HG03342 (cell line): ENCODE results near the gene SDK1.

Source experiments
- ATAC-seq: cut with Tn5 transposase; IDR thresholded peaks from one replicate; pipeline ENCODE4 v1.9.1; 2021; ENCODE audit warnings: mild to moderate bottlenecking, moderate library complexity; ENCODE audit not compliant: unreplicated experiment

The SDK1 gene

DNA sequence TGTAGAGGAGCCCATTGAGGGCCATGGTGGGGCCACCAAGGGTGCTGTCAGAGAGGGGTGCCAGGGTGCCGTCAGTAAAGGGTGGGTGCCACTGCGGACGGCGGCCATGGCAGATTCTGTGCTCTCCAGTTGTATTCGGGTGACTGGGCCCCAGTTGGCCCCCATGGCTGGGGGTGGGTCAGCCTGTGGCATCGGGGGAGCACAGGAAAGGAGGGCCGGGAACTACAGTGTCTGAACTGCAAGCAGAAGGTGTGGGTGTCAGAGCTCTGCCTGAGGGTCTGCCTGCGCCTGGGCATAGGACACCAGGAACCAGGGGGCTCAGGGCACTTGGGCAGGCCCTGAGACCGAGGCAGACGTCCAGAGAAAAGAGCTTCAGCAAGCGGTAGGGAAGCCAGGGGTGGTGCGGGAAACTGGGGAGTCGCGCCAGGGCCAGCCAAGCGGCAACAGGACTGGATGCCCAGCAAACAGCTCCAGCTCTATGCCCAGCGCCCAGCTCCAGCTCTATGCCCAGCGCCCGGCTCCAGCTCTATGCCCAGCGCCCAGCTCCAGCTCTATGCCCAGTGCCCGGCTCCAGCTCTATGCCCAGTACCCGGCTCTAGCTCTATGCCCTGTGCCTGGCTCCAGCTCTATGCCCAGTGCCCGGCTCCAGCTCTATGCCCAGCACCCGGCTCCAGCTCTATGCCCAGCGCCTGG lies 878.8 kb downstream of the SDK1 start:
- no peak for ATAC-seq

DNA sequence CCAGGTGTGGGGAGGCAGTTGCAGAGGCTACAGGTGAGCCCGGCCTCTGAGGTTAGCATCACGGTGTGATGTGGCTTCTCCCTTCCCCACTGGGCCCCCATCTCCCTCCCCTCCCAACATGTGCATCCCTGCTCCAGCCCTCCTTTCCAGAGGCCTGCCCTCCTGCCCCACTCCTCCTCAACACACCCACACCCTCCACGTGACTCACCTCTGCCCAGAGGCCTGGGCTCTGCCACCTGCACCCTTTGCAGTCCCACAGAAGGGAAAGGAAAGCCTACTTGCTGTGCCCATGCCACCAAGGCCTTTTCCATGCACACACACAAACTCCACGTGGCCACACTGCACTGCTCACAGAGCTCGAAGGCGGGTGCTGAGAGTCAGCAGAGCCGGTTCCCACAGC lies 880.4 kb downstream of the SDK1 start:
- no peak for ATAC-seq

DNA sequence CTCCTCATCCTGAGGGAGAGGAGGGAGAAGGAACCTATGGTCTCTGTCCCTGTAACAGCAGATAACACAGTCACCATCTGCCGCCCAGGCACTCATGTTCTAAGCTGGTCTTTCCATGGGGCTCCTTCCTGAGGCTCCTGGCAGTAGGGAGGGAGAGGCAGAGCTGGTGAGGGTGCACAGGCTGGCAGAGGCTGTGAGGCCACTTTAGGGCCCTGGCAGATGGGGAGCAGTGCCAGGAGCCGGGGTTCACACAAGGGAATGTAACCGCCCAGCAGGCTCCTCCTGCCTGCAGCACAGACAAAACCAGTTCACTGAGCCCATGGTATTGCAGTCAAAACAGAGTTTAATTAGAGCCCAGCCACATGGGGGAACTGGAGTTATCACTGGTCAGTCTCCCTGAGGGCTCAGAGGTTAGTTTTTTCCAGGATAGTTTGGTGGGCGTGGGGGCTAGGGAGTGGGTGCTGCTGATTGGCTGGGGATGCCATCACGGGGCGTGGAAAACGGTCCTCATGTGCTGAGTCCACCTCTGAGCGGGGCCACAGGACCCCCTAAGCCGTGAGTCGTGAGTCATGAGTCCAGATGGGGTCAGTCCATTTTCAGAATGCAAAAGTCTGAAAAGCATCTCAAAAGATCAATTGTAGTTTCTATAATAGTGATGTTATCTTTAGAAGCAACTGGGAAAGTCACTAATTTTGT lies 881.7 kb downstream of the SDK1 start:
- ATAC-seq = no peak

DNA sequence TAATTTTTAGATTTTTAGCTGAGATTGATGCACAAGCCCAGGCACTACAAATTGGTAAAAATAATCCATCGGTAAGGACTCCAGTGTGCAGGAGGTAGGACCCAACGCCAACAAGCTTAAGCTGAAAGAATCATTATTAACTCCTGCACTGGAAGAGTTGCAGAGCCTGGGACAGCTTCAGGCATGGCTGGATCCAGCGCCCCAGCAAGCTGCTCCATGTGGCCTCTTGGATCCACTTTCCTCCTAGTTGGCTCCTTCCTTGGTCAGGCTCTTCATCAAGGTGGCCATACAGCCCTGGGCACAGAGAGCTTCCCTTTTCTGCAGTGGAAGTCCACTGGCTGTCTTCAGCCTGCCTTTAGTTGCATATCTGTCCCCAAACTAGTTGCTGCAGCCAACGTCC lies 883.6 kb downstream of the SDK1 start:
- no peak for ATAC-seq

DNA sequence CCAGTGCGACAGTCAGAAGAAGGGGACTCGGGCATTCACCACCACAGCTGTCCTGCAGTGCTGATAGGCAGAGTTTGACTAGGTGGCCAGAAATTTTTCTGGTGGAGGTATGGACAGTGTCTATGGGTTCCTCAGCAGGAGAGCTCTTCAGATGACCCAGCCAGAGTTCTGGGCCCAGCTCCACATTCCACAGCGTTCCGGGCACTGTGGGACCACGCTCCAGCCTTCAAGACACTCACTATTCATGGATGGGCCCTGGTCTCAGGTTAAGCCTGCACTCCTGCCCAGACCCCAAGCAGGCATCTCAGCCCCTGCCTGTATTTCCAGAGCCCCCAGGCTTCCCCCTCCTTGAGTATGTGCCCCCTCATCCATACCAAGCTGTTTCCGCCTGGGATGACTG lies 884.1 kb downstream of the SDK1 start:
- ATAC-seq = no peak

DNA sequence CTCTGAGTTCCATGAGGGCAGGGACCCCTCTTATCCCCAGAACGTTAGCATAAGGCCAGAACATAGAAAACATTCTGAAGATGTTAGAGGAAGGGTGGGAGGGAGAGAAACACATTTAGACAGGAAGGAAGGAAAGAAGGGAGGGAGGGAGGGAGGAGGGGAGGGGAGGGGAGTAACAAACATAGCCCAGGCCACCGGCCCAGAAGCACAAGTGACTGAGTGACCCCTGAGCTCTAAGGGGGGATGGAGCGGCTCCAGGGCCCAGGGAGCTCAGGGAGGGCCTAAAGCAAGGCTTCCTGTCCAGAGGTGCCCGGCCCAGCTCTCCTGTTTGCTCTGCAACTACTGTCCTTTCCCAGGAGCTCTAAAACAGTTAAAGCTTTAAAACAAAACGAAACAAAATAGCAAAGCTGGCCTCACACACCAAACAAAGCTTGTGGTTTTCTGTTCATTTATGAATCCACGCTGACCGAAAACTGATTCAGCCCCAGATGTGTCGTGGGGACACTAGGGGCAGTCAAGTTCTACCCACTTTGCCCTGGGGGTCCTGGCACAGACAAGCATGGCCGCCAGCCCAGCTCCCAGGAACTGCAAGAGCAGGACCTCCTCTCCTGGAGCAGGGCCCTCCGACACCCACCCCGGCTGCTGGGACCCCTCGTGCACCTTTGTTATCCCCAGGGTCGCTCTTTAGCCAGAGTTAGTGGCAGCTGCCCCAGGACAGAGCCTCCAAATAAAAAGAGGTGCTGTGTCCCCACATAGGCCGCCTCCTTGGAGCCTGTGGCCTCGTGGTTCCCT lies 884.9 kb downstream of the SDK1 start:
- ATAC-seq = no peak

DNA sequence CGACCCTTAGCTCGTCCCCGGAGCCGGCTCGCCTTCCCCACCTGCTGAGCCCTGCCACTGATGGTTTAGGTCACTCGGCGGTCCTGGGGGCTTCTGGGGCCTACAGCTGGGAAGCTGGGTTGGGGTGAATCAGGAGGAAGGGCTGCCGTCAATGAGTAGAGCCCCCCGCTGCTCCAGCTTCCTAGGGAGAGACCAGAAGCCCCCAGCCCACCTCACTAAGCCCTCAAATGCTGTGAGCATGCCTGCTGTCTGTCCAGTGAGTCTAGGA lies 885.4 kb downstream of the SDK1 start:
- no peak for ATAC-seq

DNA sequence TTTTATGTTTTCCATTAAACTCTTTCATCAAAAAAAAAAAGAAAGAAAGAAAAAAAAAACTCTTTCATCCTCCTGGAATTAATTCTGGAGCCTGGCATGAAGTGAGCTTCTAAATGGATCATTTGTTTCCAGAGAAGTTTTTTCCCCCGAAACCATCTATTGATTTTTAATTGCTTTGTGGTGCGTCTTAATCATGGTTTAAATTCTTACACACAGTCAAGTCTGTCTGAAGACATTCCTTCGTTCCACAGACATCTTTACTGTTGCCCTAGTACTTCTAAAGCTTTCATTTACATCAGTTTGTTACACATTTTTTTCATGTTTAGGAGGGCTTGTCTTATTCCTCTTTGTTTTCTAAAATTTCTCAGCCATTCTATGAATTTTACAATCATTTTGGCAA lies 887.6 kb downstream of the SDK1 start:
- no peak for ATAC-seq

DNA sequence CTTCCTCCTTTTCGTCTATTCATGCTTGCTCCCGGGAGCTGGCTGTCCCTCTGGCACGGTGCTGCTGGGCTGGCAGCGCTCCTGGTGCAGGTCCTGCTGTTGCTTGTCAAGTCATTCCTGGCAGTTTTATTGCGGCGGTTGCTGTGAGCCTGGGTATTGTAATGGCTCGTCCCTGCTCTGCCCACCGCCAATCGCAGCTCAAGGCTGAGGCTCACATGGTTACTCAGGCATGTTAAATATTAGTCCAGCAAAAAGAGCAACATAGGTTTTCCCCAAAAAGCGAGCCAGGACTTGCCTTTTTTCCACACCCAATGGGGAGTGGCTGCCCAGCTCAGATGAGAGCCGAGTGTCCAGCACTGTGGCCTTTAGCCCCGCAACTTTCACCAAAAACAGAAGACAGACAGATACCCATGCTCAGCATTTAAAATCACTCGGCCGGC lies 888.1 kb downstream of the SDK1 start:
- no peak for ATAC-seq

DNA sequence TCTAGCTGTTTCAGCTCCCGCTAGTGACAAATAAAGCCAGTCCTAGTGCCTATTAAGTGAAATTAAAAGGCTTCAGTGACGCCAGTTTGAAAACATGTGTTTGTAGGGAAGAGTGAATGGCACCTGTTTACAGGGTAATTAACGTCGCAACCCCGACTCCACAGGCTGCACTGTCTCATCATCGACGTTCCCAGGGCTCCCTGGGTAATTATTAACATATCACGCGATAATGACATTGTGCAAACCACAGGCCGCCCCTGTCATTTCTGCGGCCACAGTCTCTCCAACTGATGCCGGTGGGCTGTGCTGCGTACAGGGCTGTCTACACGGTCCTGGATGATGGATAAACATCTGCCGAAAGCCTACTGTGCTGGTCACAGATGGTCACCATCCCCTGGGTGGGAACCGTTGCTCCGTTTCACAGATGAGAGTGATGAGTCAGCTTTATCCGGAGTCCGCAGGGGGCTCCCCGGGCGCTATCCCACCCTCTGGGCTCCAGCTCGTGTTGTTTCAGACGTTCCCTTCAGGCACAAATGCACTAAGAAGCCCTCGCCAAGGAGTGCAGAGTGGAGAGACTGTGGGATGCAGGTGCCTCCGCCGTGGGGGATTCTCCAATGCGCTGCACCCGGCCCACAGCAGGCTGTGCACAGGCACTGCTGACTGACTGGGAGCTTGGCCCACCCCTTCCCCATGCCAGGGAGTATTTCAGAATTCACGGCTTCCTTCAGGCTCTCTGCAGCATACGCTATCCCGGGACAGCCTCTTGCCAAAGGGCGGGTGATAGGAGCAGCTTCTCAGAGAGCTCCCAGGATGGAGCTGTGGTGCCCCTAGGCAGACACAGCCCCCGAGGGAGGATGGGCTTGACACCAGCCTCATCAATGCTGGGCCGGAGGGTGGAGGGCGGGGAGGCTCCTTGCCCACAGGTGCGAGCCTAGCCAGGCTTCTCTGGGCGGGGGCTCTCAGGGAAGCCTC lies 889.2 kb downstream of the SDK1 start:
- ATAC-seq = no peak

DNA sequence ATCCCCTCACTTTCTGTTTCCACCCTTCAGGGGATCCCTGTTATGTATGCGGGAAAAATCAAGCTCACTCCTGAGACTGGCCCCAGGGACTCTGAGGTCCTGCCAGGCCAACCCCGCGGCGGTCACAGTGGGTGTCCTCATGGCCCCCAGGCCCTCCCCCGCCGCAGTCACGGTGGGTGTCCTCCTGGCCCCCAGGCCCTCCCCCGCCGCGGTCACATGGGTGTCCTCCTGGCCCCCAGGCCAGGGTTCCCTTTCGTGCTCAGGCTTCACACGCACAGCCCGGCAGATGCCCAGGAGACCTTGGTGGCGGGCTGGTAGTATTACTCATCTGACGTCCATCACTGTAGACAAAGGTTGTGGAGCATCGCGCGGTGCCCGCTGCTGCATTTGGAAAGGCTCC lies 890.0 kb downstream of the SDK1 start:
- ATAC-seq = no peak

DNA sequence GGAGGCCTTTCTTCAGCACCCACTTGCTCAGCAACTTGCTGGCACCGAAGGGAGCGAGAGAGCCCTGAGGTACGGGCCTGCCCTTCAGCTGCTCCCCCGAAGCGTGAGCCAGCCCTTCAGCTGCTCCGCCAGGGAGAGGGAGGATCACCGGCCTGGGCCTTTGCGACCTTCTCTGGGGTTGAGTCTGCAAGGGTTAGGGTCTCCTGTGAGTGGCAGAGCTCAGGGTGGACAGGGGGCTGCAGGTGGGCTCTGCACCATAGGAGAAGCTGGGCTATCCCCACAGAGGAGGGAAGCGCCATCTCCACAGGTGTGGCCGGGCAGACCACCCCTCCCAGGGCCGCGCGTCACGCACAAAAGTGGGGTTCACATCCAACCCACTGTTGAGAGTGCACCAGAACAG lies 890.5 kb downstream of the SDK1 start:
- ATAC-seq = no peak

DNA sequence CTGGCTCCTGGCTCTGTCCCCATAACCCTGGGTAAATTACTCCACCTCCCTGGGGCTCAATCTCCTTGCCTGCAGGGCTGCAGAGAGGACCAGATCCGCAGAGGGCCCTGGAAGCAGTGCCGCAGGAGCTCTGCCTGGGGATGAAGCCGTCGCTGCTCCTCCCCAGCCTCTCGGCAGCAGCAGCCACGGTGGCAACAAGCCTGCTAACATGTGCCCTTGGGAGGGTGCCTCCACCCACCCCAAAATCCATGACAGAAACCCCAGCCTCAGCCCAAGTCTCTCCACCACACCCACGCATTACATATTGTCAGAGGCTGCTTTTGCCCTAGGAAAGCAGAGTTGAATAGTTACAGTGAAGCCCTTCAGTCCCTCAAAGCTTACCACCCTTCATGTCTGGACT lies 894.6 kb downstream of the SDK1 start:
- ATAC-seq = no peak

DNA sequence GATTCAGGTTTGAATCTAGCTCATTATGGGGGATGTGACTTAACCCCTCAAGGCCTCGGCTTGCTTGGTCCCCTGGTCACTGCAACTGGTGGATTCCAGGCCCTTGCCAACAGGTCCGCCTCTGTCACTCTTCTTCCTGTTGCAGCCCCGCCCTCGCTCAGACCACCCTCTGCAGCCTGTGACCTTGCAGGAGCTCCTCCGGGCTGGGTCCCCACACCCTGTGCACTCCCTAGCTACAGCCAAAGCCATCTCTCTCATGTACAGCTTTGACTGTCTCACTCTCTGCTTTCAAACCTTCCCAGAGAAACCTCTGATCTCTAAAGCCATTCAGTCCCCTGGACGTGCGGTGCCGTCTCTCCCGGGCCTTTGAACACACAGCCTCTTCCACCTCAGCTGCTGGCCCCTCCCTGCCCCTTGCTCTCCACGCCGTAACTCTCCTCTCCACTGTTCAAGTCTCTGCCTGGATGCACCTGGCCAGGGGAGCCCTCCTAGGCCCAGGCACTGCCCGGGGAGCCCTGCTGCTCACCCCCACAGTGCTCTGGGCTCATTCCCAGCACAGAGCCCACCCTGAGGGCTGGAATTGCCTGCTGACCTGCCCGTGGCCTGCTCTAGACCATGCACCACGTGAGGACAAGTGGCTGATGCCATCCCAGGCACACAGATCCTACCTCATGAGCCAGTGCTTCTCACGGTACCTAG lies 895.2 kb downstream of the SDK1 start:
- no peak for ATAC-seq

DNA sequence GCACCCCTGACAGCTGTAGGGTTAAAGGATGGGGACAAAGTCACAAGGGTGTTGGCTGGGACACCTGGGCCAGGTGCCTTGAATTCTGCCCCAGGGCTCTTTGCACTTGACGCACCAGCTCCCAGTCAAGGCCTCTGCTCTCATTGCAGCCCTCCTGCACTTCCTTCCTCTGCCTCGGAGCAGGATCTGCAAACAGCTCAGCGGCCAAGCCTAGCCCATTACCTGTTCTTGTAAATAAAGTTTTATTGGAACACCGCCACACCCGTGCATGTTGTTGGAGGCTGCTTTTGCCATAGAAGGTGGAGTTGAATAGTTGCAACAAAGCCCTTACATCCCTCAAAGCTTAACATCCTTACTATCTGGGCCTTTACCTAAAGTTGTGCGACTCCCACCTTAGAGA lies 897.2 kb downstream of the SDK1 start:
- ATAC-seq = no peak

DNA sequence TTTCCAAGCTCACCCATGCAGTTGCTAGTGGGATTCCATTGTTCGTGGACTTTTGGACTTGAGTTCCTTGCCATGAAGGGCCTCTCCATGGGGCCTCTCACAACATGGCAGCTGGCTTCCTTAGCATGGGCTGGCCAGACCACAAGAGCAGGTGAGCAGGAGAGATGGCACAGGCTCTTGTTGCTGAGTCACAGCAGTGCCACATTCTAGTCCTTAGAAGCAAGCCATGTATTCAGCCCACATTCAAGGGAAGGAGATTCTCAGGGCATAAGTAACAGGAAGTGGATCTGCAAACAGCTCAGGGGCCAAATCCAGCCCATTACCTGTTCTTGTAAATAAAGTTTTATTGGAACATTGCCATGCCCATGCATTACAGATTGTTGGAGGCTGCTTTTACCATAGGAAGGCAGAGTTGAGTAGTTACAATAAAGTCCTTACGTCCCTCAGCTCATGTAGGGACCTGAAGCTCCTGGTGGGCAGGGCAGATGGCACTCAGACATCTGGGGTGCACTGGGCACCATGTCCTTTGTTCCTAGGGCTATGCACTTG lies 899.6 kb downstream of the SDK1 start:
- no peak for ATAC-seq

DNA sequence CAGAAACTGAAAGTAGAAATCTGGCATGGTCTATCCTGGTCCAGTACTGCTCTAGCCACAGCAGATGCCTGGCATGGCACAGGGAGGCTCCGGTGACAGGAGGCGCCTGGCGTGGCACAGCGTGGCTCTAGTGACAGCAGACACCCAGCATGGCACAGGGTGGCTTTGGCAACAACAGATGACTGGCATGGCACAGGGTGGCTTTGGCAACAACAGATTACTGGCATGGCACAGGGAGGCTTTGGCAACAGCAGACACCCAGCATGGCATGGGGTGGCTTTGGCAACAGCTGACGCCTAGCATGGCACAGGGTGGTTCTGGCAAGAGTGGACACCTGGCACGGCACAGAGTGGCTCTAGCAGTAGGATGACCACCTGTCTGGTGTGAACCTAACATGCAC lies 900.5 kb downstream of the SDK1 start:
- ATAC-seq = no peak

DNA sequence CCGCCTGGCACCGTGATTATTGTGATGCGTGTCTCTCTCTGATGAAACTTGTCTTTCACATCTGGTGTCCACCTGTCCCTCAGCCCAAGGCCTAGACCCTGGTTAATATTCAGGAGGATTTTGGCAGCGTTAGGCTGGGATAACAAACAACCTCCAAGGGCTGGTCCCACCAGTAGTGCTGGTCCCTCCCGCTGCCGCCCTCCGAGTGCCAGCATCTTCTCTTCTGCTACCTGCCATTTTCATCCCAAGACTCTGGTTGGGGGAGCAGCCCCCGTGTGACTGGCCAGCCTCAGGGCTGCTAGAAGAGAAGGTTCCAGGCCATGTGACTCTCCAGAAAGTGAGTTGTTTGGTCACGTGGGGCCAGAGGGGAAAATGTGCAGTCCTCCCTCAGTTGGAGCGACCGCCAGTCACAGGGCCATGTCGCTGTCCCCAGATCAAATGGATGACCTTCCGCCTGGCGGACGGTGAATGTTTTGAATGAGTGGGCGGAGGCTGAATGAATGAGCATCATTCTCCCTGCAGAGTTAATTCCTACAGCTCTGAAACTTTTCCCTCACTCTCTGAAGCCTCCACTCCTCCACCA lies 901.2 kb downstream of the SDK1 start:
- no peak for ATAC-seq

DNA sequence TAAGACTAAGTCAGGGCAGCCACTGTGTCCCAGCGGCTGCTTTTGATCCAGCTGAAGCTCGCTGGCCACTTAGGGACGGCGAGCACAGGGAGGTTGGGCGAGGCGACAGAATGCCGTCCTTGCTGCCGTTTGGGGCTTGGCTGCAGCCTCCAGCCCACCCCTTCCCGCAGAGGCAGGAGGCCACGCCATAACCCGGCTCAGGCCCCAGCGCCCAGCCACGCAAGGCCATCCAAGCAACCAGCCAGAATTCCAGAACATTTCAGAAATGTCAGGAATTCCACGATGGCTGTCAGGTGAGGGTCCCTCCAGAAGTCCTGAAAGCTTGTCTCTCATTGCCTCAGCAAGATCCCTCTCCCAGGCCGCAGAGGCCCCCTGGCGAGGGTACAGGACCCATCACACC lies 901.9 kb downstream of the SDK1 start:
- ATAC-seq = no peak
